Panc1 (cell line): ENCODE results near the gene TERT. TPM values are rescaled to one million over a fixed set of nuclear protein-coding genes. Genes with fewer than 3 reads are reported as not detected.

Experiments used
- ATAC-seq: fragments of 200-7000 bp; cut with Tn5 transposase; 2 replicates; pipeline ENCODE4 v1.9.1; 2020; ENCODE audit warnings: mild to moderate bottlenecking, moderate library complexity
- BruUV-seq: library from RNA; stranded (reverse); fragments of 400-500 nt; replicated peaks from 2 replicates; lab custom pipeline; 2021; lab: Mats Ljungman, UMichigan
- CTCF ChIA-PET: fragments of 300-600 bp; sonication (Branson Sonifier 250); formaldehyde crosslinking; loops from one replicate; lab custom pipeline; 2022; ENCODE audit warnings: antibody characterized with exemption; lab: Charles Lee
- POLR2A ChIA-PET: fragments of 300-600 bp; sonication (Branson Sonifier 250); formaldehyde crosslinking; loops from one replicate; lab custom pipeline; 2022; ENCODE audit warnings: antibody characterized with exemption; lab: Charles Lee
- DNase-seq: peaks from one replicate; pipeline ENCODE4 v3.0.0-alpha.2; 2010; ENCODE audit warnings: low read depth, low spot score
- H3K27ac ChIP-seq: 2 replicates; pipeline ENCODE4 v1.5.1; 2011; ENCODE audit warnings: mild to moderate bottlenecking, low read length, inconsistent platforms
- H3K27me3 ChIP-seq: fragments of 200-500 bp; sonication (Bioruptor generic); 2 replicates; pipeline ENCODE4 v1.6.0; 2014; ENCODE audit warnings: low read length, inconsistent platforms; ENCODE audit not compliant: control insufficient read depth, insufficient read depth
- H3K36me3 ChIP-seq: fragments of 200-500 bp; sonication (Bioruptor generic); 2 replicates; pipeline ENCODE4 v1.5.1; 2014; ENCODE audit warnings: inconsistent platforms, mild to moderate bottlenecking, low read length, moderate library complexity; ENCODE audit not compliant: control insufficient read depth, insufficient read depth
- H3K4me1 ChIP-seq: 2 replicates; pipeline ENCODE4 v1.5.1; 2011; ENCODE audit warnings: inconsistent platforms, mild to moderate bottlenecking, low read length, moderate library complexity; ENCODE audit not compliant: control insufficient read depth, insufficient read depth
- H3K4me3 ChIP-seq, 2 experiments: 2 replicates each; pipeline ENCODE4 v1.5.1; 2011 to 2012; ENCODE audit warnings: low read depth in 2 of 2, low read length in 2 of 2, mild to moderate bottlenecking in 2 of 2, inconsistent platforms in 1 of 2, moderate library complexity in 1 of 2
- H3K9me3 ChIP-seq: fragments of 200-500 bp; sonication (Bioruptor generic); 2 replicates; pipeline ENCODE4 v1.5.1; 2014; ENCODE audit warnings: low read depth, mild to moderate bottlenecking, inconsistent platforms, low read length, moderate library complexity; ENCODE audit not compliant: control insufficient read depth, insufficient read depth
- CTCF ChIP-seq: fragments of 450-650 bp; IDR thresholded peaks from 2 replicates; pipeline ENCODE4 v1.5.1; 2017; ENCODE audit warnings: mild to moderate bottlenecking
- POLR2AphosphoS5 ChIP-seq: IDR thresholded peaks from 2 replicates; pipeline ENCODE4 v1.6.1; 2012; ENCODE audit warnings: mild to moderate bottlenecking, low read depth, low read length, moderate library complexity
- REST ChIP-seq, 2 experiments: IDR thresholded peaks; 2 replicates each; pipeline ENCODE4 v1.6.1; 2011 to 2012; ENCODE audit warnings: low read depth in 2 of 2, control low read depth in 1 of 2, low read length in 1 of 2, mild to moderate bottlenecking in 1 of 2, moderate library complexity in 1 of 2; ENCODE audit not compliant: insufficient read depth in 1 of 2
- SIN3A ChIP-seq: IDR thresholded peaks from 2 replicates; pipeline ENCODE4 v1.6.1; 2012; ENCODE audit warnings: low read depth, mild to moderate bottlenecking, low read length, moderate library complexity, borderline replicate concordance; ENCODE audit not compliant: insufficient read depth
- TCF7L2 ChIP-seq: IDR thresholded peaks from 2 replicates; pipeline ENCODE4 v1.6.1; 2011; ENCODE audit warnings: mild to moderate bottlenecking, low read depth, low read length, inconsistent platforms
- in situ Hi-C: cut with HindIII; loops from 2 replicates; pipeline ENCODE4 v1.10.0; 2016; ENCODE audit warnings: low sequenced_read_pairs, low pct_unique_long_range_greater_than_20kb
- intact Hi-C: fragments of 100-400 bp; cut with micrococcal nuclease; formaldehyde crosslinking; loops from one replicate; pipeline ENCODE4 v1.10.0; 2022; ENCODE audit not compliant: unreplicated experiment
- total RNA-seq: library from RNA; stranded (reverse); gene quantifications from one replicate; pipeline ENCODE4 v1.2.1, GENCODE V29; 2021; ENCODE audit not compliant: unreplicated experiment

TERT gene
- total RNA-seq, 1 experiment from 2014 or later = 8.9 TPM

- Histone ChIP-seq H3K9me3 (no peaks in the 10 kb centered on the region), H3K27ac (no peak overlapping the region), H3K27me3 (no peaks in the 10 kb centered on the region), H3K4me1 (no peaks in the 10 kb centered on the region), H3K36me3 (no peaks in the 10 kb centered on the region), H3K4me3 (no peak overlapping the region)
- ChIA-PET POLR2A (no interaction called here), CTCF (no interaction called here)
- in situ Hi-C loops (no loop called here), intact Hi-C loops (no loop called here)
- no peak for TF ChIP-seq TCF7L2
- no peak for TF ChIP-seq POLR2AphosphoS5
- TF ChIP-seq CTCF = no peak
- no peak for TF ChIP-seq REST (IDR thresholded peaks at IDR 0.05; ENCODE audit: insufficient read depth in 1 of 2, low read depth in 2 of 2, low read length in 1 of 2)
- TF ChIP-seq SIN3A = no peak
- no TSS peak for BruUV-seq
- DNase-seq = no peak
- ATAC-seq = no peak
These were observed 21.1 kb downstream of the TERT start for GRCh38 chr5:1273745-1274144.

GRCh38 chr5:1272201-1272600 lies 22.7 kb downstream of the TERT start:
- Histone ChIP-seq H3K27ac (no peak overlapping the region), H3K36me3 (no peaks in the 10 kb centered on the region), H3K9me3 (no peaks in the 10 kb centered on the region), H3K4me1 (no peaks in the 10 kb centered on the region), H3K4me3 (no peak overlapping the region), H3K27me3 (no peaks in the 10 kb centered on the region)
- intact Hi-C loops (no loop called here), in situ Hi-C loops (no loop called here)
- ChIA-PET CTCF (interaction anchor here (0.6 kb wide), 1 partner anchor 18 kb away, joined by 4 read pairs; no protein-coding TSS in a partner anchor), POLR2A (no interaction called here)
- no peak for TF ChIP-seq TCF7L2
- no peak for TF ChIP-seq SIN3A
- no TSS peak for BruUV-seq
- DNase-seq (no peak), ATAC-seq (no peak)

GRCh38 chr5:1270933-1271914 lies 23.6 kb downstream of the TERT start:
- Histone ChIP-seq H3K4me1 (no peaks in the 10 kb centered on the region), H3K4me3 (no peak overlapping the region), H3K9me3 (no peaks in the 10 kb centered on the region), H3K27ac (no peak overlapping the region), H3K27me3 (no peaks in the 10 kb centered on the region), H3K36me3 (no peaks in the 10 kb centered on the region)
- BruUV-seq = no TSS peak
- intact Hi-C loops = no loop called here
- in situ Hi-C loops = no loop called here
- ATAC-seq = no peak
- CTCF ChIA-PET = no interaction called here
- DNase-seq = no peak
- TF ChIP-seq TCF7L2 (no peak), POLR2AphosphoS5 (no peak), SIN3A (no peak), CTCF (no peak), REST (IDR thresholded peaks at IDR 0.05; ENCODE audit: insufficient read depth in 1 of 2, low read depth in 2 of 2, low read length in 1 of 2) (no peak)
- POLR2A ChIA-PET = no interaction called here
